ENCODE data around the gene NFYB.

NFYB gene

GRCh38 chr12:104155711-104156555 lies 17.9 kb upstream of the NFYB start:
- no peak for DNase-seq

GRCh38 chr12:104154806-104155205 lies 16.8 kb upstream of the NFYB start:
- DNase-seq, result no peak

- DNase-seq, result no peak
Measured at GRCh38 chr12:104154286-104154685, 16.3 kb upstream of the NFYB start.

GRCh38 chr12:104152685-104153241 lies 14.8 kb upstream of the NFYB start:
- DNase-seq, result no peak

GRCh38 chr12:104150416-104150815 lies 12.4 kb upstream of the NFYB start:
- no peak for DNase-seq

- DNase-seq, result no peak
Measured at GRCh38 chr12:104147346-104147745, 9.3 kb upstream of the NFYB start.

- no peak for DNase-seq
Measured at GRCh38 chr12:104143918-104144317, 5.9 kb upstream of the NFYB start.

- no peak for DNase-seq
Measured at GRCh38 chr12:104143002-104143401, 5.0 kb upstream of the NFYB start.

- DNase-seq, result no peak
Measured at GRCh38 chr12:104142543-104142942, 4.5 kb upstream of the NFYB start.

- no peak for DNase-seq
Measured at GRCh38 chr12:104138797-104139152, 765 bp upstream of the NFYB start.

- DNase-seq, result peak; percentile 33
Measured at GRCh38 chr12:104137001-104137901, 759 bp downstream of the NFYB start.

GRCh38 chr12:104136577-104136976 lies 1.4 kb downstream of the NFYB start:
- DNase-seq, result no peak

GRCh38 chr12:104134882-104135281 lies 3.1 kb downstream of the NFYB start:
- DNase-seq, result no peak

GRCh38 chr12:104133866-104134265 lies 4.1 kb downstream of the NFYB start:
- no peak for DNase-seq

- DNase-seq, result no peak
Measured at GRCh38 chr12:104133321-104133720, 4.7 kb downstream of the NFYB start.

- no peak for DNase-seq
Measured at GRCh38 chr12:104132351-104132956, 5.6 kb downstream of the NFYB start.

GRCh38 chr12:104131609-104132008 lies 6.4 kb downstream of the NFYB start:
- no peak for DNase-seq

GRCh38 chr12:104130760-104131159 lies 7.2 kb downstream of the NFYB start:
- no peak for DNase-seq

- no peak for DNase-seq
Measured at GRCh38 chr12:104126548-104126947, 11.5 kb downstream of the NFYB start.

- no peak for DNase-seq
Measured at GRCh38 chr12:104122298-104122697, 15.7 kb downstream of the NFYB start.

- DNase-seq, result no peak
Measured at GRCh38 chr12:104121001-104121400, 17.0 kb downstream of the NFYB start.

GRCh38 chr12:104115587-104115975 lies 22.4 kb downstream of the NFYB start:
- DNase-seq, result no peak

Measured in 8988T (cell line).